Body of pancreas (tissue), 4 donors: ENCODE data around the gene PTPRJ.

Experiments used
- CTCF ChIP-seq, 7 experiments: fragments of 450-650 bp in 4 of 7; fragments of 200-600 bp in 3 of 7; sonication (generic) in 3 of 7; IDR thresholded peaks; one replicate each; pipeline ENCODE4 v1.5.1; 2016 to 2019; ENCODE audit warnings: antibody characterized with exemption in 7 of 7
- POLR2A ChIP-seq, 3 donors: fragments of 450-650 bp; IDR thresholded peaks; one replicate each; pipeline ENCODE4 v1.6.1; 2016; ENCODE audit warnings: antibody characterized with exemption in 3 of 3, mild to moderate bottlenecking in 2 of 3

- TF ChIP-seq CTCF (IDR thresholded peaks at IDR 0.05) (no peak), POLR2A (IDR thresholded peaks at IDR 0.05) (no peak)
These were observed 3.4 kb downstream of the PTPRJ start for GRCh38 chr11:47983464-47984397.
